RWPE1 (cell line): Measurements from ENCODE around the gene SMYD1.

ENCODE experiments used
- CTCF ChIA-PET: fragments of 350-600 bp; sonication (Branson Sonifier 250); formaldehyde crosslinking; extraction: SDS; loops from one replicate; lab custom pipeline; 2021; lab: Yijun Ruan, JAX
- POLR2A ChIA-PET: fragments of 400-600 bp; formaldehyde crosslinking; extraction: SDS; loops from one replicate; lab custom pipeline; 2020; ENCODE audit warnings: antibody characterized with exemption; ENCODE audit not compliant: low non-redundant PET; lab: Yijun Ruan, JAX
- DNase-seq: peaks from one replicate; pipeline ENCODE4 v3.0.0; 2012; ENCODE audit warnings: low spot score
- H3K27ac ChIP-seq: fragments of 450-650 bp; 2 replicates; pipeline ENCODE4 v1.5.1; 2017
- TF ChIP-seq, protein P1 (sequence below): fragments of 450-650 bp; conservative IDR thresholded peaks from 2 replicates; pipeline ENCODE4 v1.5.1; 2017; ENCODE audit warnings: low read depth, mild to moderate bottlenecking

SMYD1 gene

GRCh38 chr2:88139804-88140203 is 72.2 kb downstream of the SMYD1 start:
- H3K27ac ChIP-seq, result no peak overlapping the region
- DNase-seq, result no peak
- ChIA-PET CTCF (no interaction called here), POLR2A (no interaction called here)
- TF ChIP-seq, protein P1, sequence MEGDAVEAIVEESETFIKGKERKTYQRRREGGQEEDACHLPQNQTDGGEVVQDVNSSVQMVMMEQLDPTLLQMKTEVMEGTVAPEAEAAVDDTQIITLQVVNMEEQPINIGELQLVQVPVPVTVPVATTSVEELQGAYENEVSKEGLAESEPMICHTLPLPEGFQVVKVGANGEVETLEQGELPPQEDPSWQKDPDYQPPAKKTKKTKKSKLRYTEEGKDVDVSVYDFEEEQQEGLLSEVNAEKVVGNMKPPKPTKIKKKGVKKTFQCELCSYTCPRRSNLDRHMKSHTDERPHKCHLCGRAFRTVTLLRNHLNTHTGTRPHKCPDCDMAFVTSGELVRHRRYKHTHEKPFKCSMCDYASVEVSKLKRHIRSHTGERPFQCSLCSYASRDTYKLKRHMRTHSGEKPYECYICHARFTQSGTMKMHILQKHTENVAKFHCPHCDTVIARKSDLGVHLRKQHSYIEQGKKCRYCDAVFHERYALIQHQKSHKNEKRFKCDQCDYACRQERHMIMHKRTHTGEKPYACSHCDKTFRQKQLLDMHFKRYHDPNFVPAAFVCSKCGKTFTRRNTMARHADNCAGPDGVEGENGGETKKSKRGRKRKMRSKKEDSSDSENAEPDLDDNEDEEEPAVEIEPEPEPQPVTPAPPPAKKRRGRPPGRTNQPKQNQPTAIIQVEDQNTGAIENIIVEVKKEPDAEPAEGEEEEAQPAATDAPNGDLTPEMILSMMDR, result no peak

DNA sequence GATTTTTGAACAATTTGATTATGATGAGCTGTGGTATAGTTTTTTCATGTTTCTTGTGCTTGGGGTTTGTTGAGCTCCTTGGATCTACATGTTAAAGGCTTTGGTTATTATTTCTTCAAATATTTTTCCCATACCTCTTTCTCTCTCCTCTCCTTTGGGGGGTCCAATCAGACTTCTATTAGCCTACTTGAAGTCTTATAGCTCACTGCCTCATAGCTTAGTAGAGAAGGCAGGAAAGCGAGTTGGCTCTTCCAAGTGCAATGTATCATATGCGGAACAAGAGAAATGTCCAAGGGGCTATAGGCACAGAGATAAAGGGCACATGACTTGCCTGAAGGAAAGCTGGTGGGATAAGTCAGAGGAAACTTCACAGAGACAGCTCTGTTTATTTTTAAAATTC is 74.3 kb downstream of the SMYD1 start:
- TF ChIP-seq, protein P1, result no peak
- no peak for DNase-seq
- H3K27ac ChIP-seq, result no peak overlapping the region
- POLR2A ChIA-PET, result no interaction called here
- CTCF ChIA-PET, result interaction anchor here (0.6 to 0.7 kb wide), 3 partner anchors 26 to 79 kb away, joined by 3 to 7 read pairs (median 6); no protein-coding TSS in a partner anchor

- POLR2A ChIA-PET, result no interaction called here
- TF ChIP-seq, protein P1, result no peak
- no peak for DNase-seq
- CTCF ChIA-PET, result interaction anchor here (0.9 kb wide), 1 partner anchor 16 kb away, joined by 4 read pairs; no protein-coding TSS in a partner anchor
- no peak overlapping the region for H3K27ac ChIP-seq
Measured at GRCh38 chr2:88144271-88144670, 76.6 kb downstream of the SMYD1 start.

GRCh38 chr2:88144914-88145497 is 77.4 kb downstream of the SMYD1 start:
- ChIA-PET POLR2A (no interaction called here), CTCF (no interaction called here)
- H3K27ac ChIP-seq, result no peak overlapping the region
- TF ChIP-seq, protein P1, result no peak
- no peak for DNase-seq

DNA sequence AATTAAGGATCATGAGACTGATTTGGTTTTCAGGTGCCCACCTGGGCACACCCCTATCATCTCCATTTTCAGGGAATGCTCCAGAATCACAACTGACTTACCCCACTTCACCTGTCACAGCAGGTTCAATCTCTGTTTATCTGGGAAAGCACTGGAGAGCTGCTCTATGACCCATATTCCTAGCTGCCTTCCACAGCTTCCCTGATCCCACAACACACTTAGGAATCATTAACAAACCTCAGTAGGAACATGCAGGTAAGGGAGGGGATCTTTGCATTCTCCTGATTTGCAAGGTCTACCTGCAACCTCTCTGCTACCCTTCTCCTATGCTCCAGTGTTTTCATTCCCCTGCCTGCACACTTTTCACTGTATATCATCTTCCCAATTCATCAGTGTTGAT is 79.0 kb downstream of the SMYD1 start:
- ChIA-PET POLR2A (no interaction called here), CTCF (interaction anchor here (1.1 kb wide), 1 partner anchor 86 kb away, joined by 4 read pairs; no protein-coding TSS in a partner anchor)
- no peak for DNase-seq
- no peak overlapping the region for H3K27ac ChIP-seq
- TF ChIP-seq, protein P1, result no peak

- POLR2A ChIA-PET, result no interaction called here
- no peak for DNase-seq
- TF ChIP-seq, protein P1, result no peak
- no peak overlapping the region for H3K27ac ChIP-seq
- CTCF ChIA-PET, result interaction anchor here (1.1 kb wide), 1 partner anchor 87 kb away, joined by 4 read pairs; no protein-coding TSS in a partner anchor
Measured at GRCh38 chr2:88147145-88147544, 79.5 kb downstream of the SMYD1 start.
